K562 (cell line): ENCODE data around the gene TAS1R3. TPM values are rescaled to one million over a fixed set of nuclear protein-coding genes. Genes with fewer than 3 reads are reported as not detected.
A peak's percentile ranks its signal among the peaks of the same experiment; 100 is the strongest.

Experiments
- CHD4 ChIP-seq: fragments of 200-600 bp; sonication (generic); IDR thresholded peaks from 3 replicates; pipeline ENCODE4 v1.6.1; 2012; ENCODE audit warnings: low read depth, mild to moderate bottlenecking, mixed read lengths, low read length, inconsistent platforms; ENCODE audit not compliant: insufficient read depth, insufficient replicate concordance, poor library complexity, severe bottlenecking
- HBP1 ChIP-seq: fragments of 450-650 bp; formaldehyde crosslinking; IDR thresholded peaks from 2 replicates; pipeline ENCODE4 v1.4.0; 2022; ENCODE audit warnings: missing genetic modification characterization
- JUN ChIP-seq, 2 experiments: sonication (generic) in 1 of 2; formaldehyde crosslinking in 1 of 2; IDR thresholded peaks; 2 replicates each; pipeline versions ENCODE4 v1.6.1 to v1.8.0; 2012 to 2022; ENCODE audit warnings: borderline replicate concordance in 2 of 2, mild to moderate bottlenecking in 2 of 2, improper control_type of control experiment in 1 of 2, low read depth in 1 of 2, low read length in 1 of 2, missing genetic modification reagents in 1 of 2
- MIER1 ChIP-seq: fragments of 450-650 bp; IDR thresholded peaks from 2 replicates; pipeline ENCODE4 v1.6.1; 2016; ENCODE audit warnings: antibody characterized with exemption, mild to moderate bottlenecking, low read depth
- NBN ChIP-seq: fragments of 450-650 bp; IDR thresholded peaks from 2 replicates; pipeline ENCODE4 v1.6.1; 2016; ENCODE audit warnings: low read depth, mild to moderate bottlenecking
- NFE2L1 ChIP-seq: fragments of 450-650 bp; IDR thresholded peaks from 2 replicates; pipeline ENCODE4 v1.6.1; 2016; ENCODE audit warnings: missing genetic modification characterization, low read depth, mild to moderate bottlenecking, missing compliant biosample characterization, moderate library complexity, borderline replicate concordance
- NFIX ChIP-seq: fragments of 250-450 bp; sonication (Bioruptor Pico); IDR thresholded peaks from 2 replicates; pipeline ENCODE4 v1.4.0; 2020; ENCODE audit warnings: low read depth, mild to moderate bottlenecking, moderate library complexity
- NR1H2 ChIP-seq: sonication (generic); formaldehyde crosslinking; IDR thresholded peaks from 2 replicates; pipeline ENCODE4 v1.4.0; 2020; ENCODE audit warnings: mild to moderate bottlenecking, missing genetic modification reagents
- PCBP1 ChIP-seq: fragments of 200-400 bp; formaldehyde crosslinking; IDR thresholded peaks from 2 replicates; pipeline ENCODE4 v1.6.1; 2018; ENCODE audit warnings: mild to moderate bottlenecking, low read depth, low read length; ENCODE audit not compliant: poor library complexity, severe bottlenecking
- PTRF ChIP-seq: fragments of 450-650 bp; IDR thresholded peaks from 2 replicates; pipeline ENCODE4 v1.6.1; 2016; ENCODE audit warnings: mild to moderate bottlenecking, missing genetic modification characterization, missing compliant biosample characterization
- SIN3B ChIP-seq: fragments of 450-650 bp; IDR thresholded peaks from 2 replicates; pipeline ENCODE4 v1.6.1; 2017; ENCODE audit warnings: low read depth, mild to moderate bottlenecking, moderate library complexity
- ZNF449 ChIP-seq: fragments of 250-450 bp; sonication (Bioruptor Pico); IDR thresholded peaks from 2 replicates; pipeline ENCODE4 v1.8.0; 2022; ENCODE audit warnings: moderate library complexity, mild to moderate bottlenecking, inconsistent platforms
- ZNF586 ChIP-seq: fragments of 450-650 bp; formaldehyde crosslinking; conservative IDR thresholded peaks from 2 replicates; pipeline ENCODE4 v1.4.0; 2020; ENCODE audit warnings: mild to moderate bottlenecking, moderate library complexity
- ZNF668 ChIP-seq: fragments of 250-450 bp; sonication (Bioruptor Pico); IDR thresholded peaks from 2 replicates; pipeline ENCODE4 v1.8.0; 2022; ENCODE audit warnings: mild to moderate bottlenecking, inconsistent platforms
- ZNF696 ChIP-seq: fragments of 250-450 bp; sonication (Bioruptor Pico); conservative IDR thresholded peaks from 2 replicates; pipeline ENCODE4 v1.4.0; 2020; ENCODE audit warnings: mild to moderate bottlenecking, moderate library complexity
- ZNF699 ChIP-seq: fragments of 250-450 bp; sonication (Bioruptor Pico); IDR thresholded peaks from 2 replicates; pipeline ENCODE4 v1.8.0; 2021; ENCODE audit warnings: mild to moderate bottlenecking, moderate library complexity; ENCODE audit not compliant: insufficient replicate concordance
- ZNF778 ChIP-seq: fragments of 450-650 bp; formaldehyde crosslinking; IDR thresholded peaks from 2 replicates; pipeline ENCODE4 v1.4.0; 2020; ENCODE audit warnings: mild to moderate bottlenecking, moderate library complexity
- polyA plus RNA-seq, 8 experiments: library from polyadenylated mRNA; depleted of rRNA in 4 of 8; stranded (reverse) in 5 of 8; unstranded in 3 of 8; fragments of >200 nt; fragmentation: Nextera tagmentation in 2 of 8; fragmentation: Illumina TruSeq in 1 of 8; extraction: Ambion mirVana in 2 of 8; extraction: Trizol in 1 of 8; gene quantifications; 2 replicates each; pipeline versions ENCODE4 v1.2.1 to v1.2.3, GENCODE V29; 2011 to 2014; ENCODE audit warnings: inconsistent platforms in 1 of 8, missing spikeins in 1 of 8
- total RNA-seq, 7 experiments: library from RNA; depleted of rRNA in 6 of 7; stranded (reverse); fragments of >200 nt in 6 of 7; fragmentation: Illumina TruSeq in 2 of 7; extraction: Trizol in 2 of 7; gene quantifications; 2 replicates each; pipeline versions ENCODE4 v1.2.1 to v1.2.3, GENCODE V29; 2011 to 2021; ENCODE audit warnings: low replicate concordance in 1 of 7
- TF ChIP-seq, protein P1 (sequence below), 3 experiments: fragments of 200-800 bp in 1 of 3; sonication (Bioruptor generic) in 1 of 3; sonication (generic) in 1 of 3; formaldehyde crosslinking in 1 of 3; IDR thresholded peaks; 2 replicates each; pipeline versions ENCODE4 v1.6.1 to v1.8.0; 2016 to 2022; ENCODE audit warnings: mild to moderate bottlenecking in 2 of 3, missing compliant biosample characterization in 2 of 3, missing genetic modification characterization in 2 of 3, missing genetic modification reagents in 1 of 3
- TF ChIP-seq, protein P2 (sequence below): fragments of 250-450 bp; sonication (Bioruptor Pico); IDR thresholded peaks from 2 replicates; pipeline ENCODE4 v1.5.0; 2021; ENCODE audit warnings: mild to moderate bottlenecking, borderline replicate concordance

The TAS1R3 gene
- total and polyA plus RNA-seq, 9 of the 15 experiments (the other 6 are each of a cell fraction or from before 2014, with no cell fraction given) = 0.07 to 0.13 TPM; not detected in 7

GRCh38 chr1:1374929-1375662 is 44.0 kb downstream of the TAS1R3 start, which contains the start of gene AURKAIP1 (continued):
- TF ChIP-seq PTRF (tag) = no peak
- peak; percentile 61; the same call in 1 of the 2 replicates for TF ChIP-seq HBP1 (CRISPR knock-in tag)
- no peak for TF ChIP-seq ZNF586
- no peak for TF ChIP-seq CHD4
- no peak for TF ChIP-seq ZNF668 (CRISPR knock-in tag)
- TF ChIP-seq NR1H2 = peak; percentile 79; the same call in 1 of the 2 replicates
- TF ChIP-seq NBN = peak; percentile 89
- TF ChIP-seq JUN (IDR thresholded peaks at IDR 0.05; ENCODE audit: borderline replicate concordance, low read depth, low read length) = no peak; the same call in none of the 2 replicates
- no peak for TF ChIP-seq JUN (CRISPR knock-in tag; IDR thresholded peaks at IDR 0.05; ENCODE audit: borderline replicate concordance)
- no peak for TF ChIP-seq NFIX (CRISPR knock-in tag)
- peak; percentile 98 for TF ChIP-seq SIN3B
- 0 out of 2 replicates have a peak, but pooled peaks have one; percentile 18 for TF ChIP-seq MIER1
- TF ChIP-seq PCBP1 = peak; percentile 25
- no peak for TF ChIP-seq NFE2L1
- TF ChIP-seq ZNF699 (CRISPR knock-in tag) = no peak
- TF ChIP-seq, protein P1, sequence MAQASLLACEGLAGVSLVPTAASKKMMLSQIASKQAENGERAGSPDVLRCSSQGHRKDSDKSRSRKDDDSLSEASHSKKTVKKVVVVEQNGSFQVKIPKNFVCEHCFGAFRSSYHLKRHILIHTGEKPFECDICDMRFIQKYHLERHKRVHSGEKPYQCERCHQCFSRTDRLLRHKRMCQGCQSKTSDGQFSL (CRISPR knock-in tag; IDR thresholded peaks at IDR 0.05) = peak; percentile 28; the same call in 1 of the 2 replicates
- TF ChIP-seq, protein P1 (tag; IDR thresholded peaks at IDR 0.05) = no peak
- no peak for TF ChIP-seq ZNF449 (CRISPR knock-in tag)
- TF ChIP-seq, protein P2, sequence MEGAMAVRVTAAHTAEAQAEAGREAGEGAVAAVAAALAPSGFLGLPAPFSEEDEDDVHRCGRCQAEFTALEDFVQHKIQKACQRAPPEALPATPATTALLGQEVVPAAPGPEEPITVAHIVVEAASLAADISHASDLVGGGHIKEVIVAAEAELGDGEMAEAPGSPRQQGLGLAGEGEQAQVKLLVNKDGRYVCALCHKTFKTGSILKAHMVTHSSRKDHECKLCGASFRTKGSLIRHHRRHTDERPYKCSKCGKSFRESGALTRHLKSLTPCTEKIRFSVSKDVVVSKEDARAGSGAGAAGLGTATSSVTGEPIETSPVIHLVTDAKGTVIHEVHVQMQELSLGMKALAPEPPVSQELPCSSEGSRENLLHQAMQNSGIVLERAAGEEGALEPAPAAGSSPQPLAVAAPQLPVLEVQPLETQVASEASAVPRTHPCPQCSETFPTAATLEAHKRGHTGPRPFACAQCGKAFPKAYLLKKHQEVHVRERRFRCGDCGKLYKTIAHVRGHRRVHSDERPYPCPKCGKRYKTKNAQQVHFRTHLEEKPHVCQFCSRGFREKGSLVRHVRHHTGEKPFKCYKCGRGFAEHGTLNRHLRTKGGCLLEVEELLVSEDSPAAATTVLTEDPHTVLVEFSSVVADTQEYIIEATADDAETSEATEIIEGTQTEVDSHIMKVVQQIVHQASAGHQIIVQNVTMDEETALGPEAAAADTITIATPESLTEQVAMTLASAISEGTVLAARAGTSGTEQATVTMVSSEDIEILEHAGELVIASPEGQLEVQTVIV (CRISPR knock-in tag) = peak; percentile 26; the same call in 1 of the 2 replicates
- no peak for TF ChIP-seq ZNF778
- no peak for TF ChIP-seq ZNF696 (CRISPR knock-in tag)
